Endothelial cell of umbilical vein (primary cell): ENCODE results near the gene NRSN1.

Source experiments
- CTCF ChIP-seq, 2 donors: IDR thresholded peaks; 1 replicate in 1 of 2; 2 replicates in 1 of 2; pipeline ENCODE4 v1.5.1; 2011; ENCODE audit warnings: low read length in 2 of 2, mild to moderate bottlenecking in 2 of 2, moderate library complexity in 2 of 2, control low read depth in 1 of 2, inconsistent platforms in 1 of 2, low read depth in 1 of 2; ENCODE audit not compliant: insufficient read depth in 1 of 2; ENCODE audit errors: extremely low read depth in 1 of 2
- EZH2 ChIP-seq: IDR thresholded peaks from 2 replicates; pipeline ENCODE4 v1.6.1; 2012; ENCODE audit warnings: borderline replicate concordance, low read depth, mild to moderate bottlenecking, moderate library complexity, low read length, inconsistent platforms; ENCODE audit not compliant: severe bottlenecking
- FOS ChIP-seq: IDR thresholded peaks from 2 replicates; pipeline ENCODE4 v1.6.1; 2011; ENCODE audit warnings: mild to moderate bottlenecking, low read length, moderate library complexity, borderline replicate concordance; ENCODE audit not compliant: insufficient read depth
- GATA2 ChIP-seq: IDR thresholded peaks from 2 replicates; pipeline ENCODE4 v1.7.0; 2011; ENCODE audit warnings: low read depth, mild to moderate bottlenecking, moderate library complexity, mixed read lengths, low read length; ENCODE audit not compliant: insufficient read length, insufficient read depth
- JUN ChIP-seq: IDR thresholded peaks from 2 replicates; pipeline ENCODE4 v1.6.1; 2011; ENCODE audit warnings: borderline replicate concordance, low read depth; ENCODE audit not compliant: insufficient read length, insufficient read depth
- MAX ChIP-seq: IDR thresholded peaks from 2 replicates; pipeline ENCODE4 v1.6.1; 2011; ENCODE audit not compliant: insufficient read depth, insufficient read length
- MYC ChIP-seq: IDR thresholded peaks from one replicate; pipeline ENCODE4 v1.6.1; 2011; ENCODE audit warnings: mild to moderate bottlenecking, low read depth, low read length
- POLR2A ChIP-seq: IDR thresholded peaks from 2 replicates; pipeline ENCODE4 v1.6.1; 2012; ENCODE audit warnings: low read depth, mild to moderate bottlenecking, control low read depth, low read length
- POLR2AphosphoS5 ChIP-seq: IDR thresholded peaks from 2 replicates; pipeline ENCODE4 v1.6.1; 2012; ENCODE audit warnings: low read depth, mild to moderate bottlenecking, control low read depth, low read length, moderate library complexity; ENCODE audit not compliant: insufficient read depth

- TF ChIP-seq POLR2A = no peak
- TF ChIP-seq CTCF (IDR thresholded peaks at IDR 0.05; ENCODE audit: extremely low read depth in 1 of 2, insufficient read depth in 1 of 2, low read depth in 1 of 2, low read length in 2 of 2) = no peak
- TF ChIP-seq EZH2 = no peak
- no peak for TF ChIP-seq JUN
- no peak for TF ChIP-seq POLR2AphosphoS5
- TF ChIP-seq MAX = no peak
- no peak for TF ChIP-seq MYC
- no peak for TF ChIP-seq GATA2
- no peak for TF ChIP-seq FOS
These were observed 20.9 kb downstream of the NRSN1 start for GRCh38 chr6:24146871-24147270.
